Iris pigment epithelial cell (primary cell): ENCODE results near the gene PRDX6.
A peak's percentile ranks its signal among the peaks of the same experiment; 100 is the strongest.
"Not testable (repeated sequence)": the region's sequence is repeated elsewhere in the genome, so short reads cannot be mapped to it uniquely, and the experiment has no call there.

Source experiments
- DNase-seq: peaks from one replicate; pipeline ENCODE4 v3.0.0-alpha.2; 2011; ENCODE audit warnings: low read depth

PRDX6 gene

GRCh38 chr1:173496757-173497320 lies 19.7 kb downstream of the PRDX6 start:
- DNase-seq: no peak

- DNase-seq: no peak
Observed at GRCh38 chr1:173499729-173500128, 22.6 kb downstream of the PRDX6 start.

DNA sequence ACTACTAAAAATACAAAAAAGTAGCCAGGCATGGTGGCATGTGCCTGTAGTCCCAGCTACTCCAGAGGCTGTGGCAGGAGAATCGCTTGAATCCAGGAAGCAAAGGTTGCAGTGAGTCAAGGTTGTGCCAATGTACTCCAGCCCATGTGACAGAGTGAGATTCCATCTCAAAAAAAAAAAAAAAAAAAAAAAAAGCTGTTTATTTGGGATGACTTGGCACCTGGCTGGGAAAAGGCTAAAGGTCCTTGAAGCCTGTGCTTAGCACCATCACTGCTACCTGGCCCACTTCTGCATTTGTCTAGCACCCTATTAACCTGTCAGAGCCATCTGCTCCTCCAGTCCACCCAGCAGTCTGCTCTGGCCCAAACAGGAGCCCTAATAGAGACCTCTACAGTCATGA lies 25.0 kb downstream of the PRDX6 start:
- DNase-seq: no peak

DNA sequence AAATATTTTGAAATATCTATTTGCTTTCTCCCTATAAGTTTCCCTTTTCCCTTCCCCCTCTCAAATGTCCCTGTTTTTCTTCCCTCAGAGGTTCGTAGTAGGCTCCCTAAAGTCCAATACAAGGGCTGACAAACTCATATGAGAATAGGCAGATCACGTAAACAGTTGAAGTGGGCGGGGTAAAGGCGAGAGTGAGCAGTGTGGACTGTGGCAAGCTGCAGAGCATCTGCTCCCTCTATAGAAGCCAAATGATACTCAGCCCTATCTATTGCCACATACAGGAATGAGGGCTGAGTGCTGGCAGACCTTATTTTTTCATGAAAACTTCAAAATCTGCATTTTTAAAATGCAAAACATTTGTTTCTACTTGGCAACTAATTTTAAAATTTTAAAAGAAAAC lies 26.3 kb downstream of the PRDX6 start:
- peak; percentile 36 for DNase-seq

DNA sequence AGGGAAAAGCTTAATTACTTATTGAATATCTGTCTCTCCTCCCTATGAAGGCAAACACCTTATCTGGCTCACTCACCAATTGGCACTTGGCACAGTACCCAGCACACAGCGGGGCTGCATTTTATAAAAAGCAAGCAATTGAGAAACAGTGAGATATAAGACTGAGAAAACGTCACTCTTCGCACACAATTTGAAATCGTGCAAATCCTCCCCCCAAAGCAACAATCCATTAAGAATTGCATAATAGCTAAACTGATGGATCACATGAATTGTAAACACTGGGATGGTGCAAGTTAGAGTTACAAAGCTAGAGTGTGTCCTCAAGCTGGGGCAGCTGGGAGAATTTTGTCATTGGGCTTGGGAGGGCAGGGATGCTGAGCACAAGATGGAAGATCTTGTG lies 27.1 kb downstream of the PRDX6 start:
- no peak for DNase-seq

DNA sequence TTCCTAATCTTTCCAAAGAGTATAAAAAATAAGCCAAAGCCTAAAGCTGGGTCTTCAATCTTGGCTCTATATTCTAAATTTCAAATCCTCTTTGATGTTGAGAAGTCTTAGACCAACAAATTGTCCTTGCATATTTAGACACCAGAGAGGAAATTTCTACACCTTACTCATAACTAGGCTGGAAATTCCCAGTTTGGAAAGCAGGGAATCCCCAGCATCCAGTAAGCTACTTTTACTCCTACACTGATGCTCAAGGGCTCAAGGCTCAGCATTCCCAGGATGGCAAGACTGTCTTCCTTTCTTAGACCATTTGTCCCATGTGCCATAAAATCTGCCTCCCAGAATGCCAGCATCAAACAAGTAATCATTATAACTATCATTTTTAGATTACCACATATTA lies 28.3 kb downstream of the PRDX6 start:
- no peak for DNase-seq

DNA sequence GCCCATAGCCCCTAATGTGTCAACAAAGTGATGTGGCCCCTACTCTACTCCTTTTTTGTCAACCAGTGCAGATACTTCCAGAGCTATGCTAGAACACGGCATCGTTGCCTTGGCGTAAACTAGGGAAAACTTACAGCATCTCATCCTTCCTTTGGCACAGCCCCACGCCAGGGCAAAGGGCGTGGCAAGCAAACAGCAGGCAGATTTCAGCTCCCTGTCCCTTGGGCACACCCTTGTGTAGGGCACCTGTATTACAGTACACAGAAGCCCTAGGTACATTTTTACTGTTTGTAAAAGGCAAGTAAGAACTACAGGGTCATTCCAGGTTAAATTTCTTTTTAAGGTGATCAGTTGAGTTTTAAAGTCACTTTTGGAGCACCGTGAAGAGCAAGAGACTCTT lies 29.3 kb downstream of the PRDX6 start:
- no peak for DNase-seq

- DNase-seq: peak; percentile 80
Observed at GRCh38 chr1:173507205-173507846, 30.2 kb downstream of the PRDX6 start.

DNA sequence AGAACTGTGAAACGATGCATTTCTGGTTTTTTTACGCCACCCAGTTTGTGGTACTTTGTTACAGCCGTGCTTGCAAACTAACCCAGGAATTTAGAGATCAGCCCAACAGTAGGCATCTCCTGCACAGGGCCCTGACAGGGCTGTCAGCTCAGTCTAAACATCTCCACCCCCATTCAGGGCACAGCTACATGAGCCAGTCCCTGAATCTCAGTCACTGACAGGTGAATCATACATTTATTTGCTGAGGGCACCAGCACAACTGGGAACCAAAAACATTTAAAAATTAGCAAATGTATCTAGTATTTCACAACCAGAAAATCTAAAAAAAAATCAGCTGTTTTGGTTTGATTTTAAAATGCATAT lies 30.7 kb downstream of the PRDX6 start:
- DNase-seq: no peak

DNA sequence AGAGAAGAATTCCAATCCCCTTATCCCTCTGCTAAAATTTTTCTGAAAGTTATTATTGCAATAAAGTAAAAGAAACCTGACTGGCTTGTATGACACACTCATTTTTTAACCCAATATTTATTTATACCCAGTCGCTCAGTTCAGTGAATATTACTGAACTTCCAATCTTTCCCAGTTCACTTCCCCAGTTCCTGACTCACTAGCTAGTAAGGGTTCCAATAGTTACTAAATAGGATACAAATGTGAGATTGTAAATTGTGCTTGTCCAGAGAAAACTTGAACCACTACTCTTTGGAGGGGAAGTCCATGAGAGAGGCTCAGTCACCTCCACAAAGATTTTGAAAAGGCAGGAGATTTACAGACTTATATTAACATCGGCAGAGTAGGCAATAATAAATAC lies 31.4 kb downstream of the PRDX6 start:
- no peak for DNase-seq

- DNase-seq: no peak
Observed at GRCh38 chr1:173509797-173510196, 32.7 kb downstream of the PRDX6 start.

DNA sequence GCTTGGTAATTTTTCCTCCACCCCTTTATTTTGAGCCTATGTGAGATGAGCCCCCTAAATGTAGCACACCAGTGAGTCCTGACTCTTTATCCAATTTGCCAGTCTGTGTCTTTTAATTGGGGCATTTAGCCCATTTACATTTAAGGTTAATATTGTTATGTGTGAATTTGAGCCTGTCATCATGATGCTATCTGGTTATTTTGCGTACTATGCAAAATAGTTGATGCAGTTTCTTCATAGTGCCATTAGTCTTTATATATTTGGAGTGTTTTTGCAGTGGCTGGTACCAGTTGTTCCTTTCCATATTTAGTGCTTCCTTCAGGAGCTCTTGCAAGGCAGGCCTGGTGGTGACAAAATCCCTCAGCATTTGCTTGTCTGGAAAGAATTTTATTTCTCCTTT lies 37.4 kb downstream of the PRDX6 start:
- DNase-seq: not testable (repeated sequence)

DNA sequence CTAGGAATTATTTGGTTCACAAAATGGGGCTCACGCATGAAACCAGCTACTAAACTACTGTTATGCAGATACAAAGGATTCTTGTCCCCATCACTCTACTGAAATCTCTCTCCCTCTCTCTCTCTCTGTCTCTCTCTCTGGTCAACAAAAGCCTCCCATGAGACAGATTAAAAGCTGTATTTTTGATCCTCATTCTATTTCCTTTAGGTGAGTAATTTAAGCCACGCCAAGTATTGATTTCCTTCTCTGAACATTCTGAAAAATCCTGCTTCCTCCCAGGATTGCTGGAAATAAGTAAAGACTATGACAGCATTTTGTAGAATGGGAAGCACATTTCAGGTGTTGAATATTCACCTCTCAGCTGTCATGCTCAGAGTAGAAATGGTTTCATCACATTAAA lies 43.7 kb downstream of the PRDX6 start:
- DNase-seq: no peak

- no peak for DNase-seq
Observed at GRCh38 chr1:173523329-173523728, 46.2 kb downstream of the PRDX6 start.

- no peak for DNase-seq
Observed at GRCh38 chr1:173525926-173526325, 48.8 kb downstream of the PRDX6 start.

DNA sequence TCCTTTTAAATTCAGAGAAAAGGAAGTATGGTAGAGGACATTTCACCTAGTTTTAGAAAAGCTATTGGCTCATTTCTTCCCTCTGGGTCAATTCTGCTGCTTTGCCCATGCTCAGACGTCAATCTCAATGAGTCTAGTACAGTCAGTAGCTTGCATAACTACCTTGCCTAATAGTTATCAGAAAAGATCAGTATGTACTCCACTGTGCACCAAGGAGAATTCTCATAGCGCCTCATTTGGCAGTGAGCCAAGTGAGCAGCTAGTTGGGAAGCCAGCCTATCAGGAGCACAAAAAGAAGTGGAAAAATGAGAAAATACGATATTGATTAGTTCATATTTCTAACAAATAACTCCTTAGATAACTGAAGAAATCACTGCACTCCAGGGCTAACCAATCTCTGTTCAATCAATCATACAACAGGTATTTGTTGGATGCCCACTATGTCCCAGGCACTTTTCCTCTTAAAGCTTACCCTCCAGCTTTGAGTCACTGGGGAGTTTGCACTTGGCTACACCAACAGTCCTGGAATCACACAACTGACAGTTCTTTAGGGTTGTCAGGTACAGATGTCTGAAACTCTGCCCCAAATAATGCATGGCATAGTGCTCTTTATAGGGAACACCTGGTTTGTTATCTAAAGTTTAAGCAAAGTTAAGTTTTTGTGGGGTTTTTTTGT lies 50.2 kb downstream of the PRDX6 start:
- peak; percentile 91 for DNase-seq

DNA sequence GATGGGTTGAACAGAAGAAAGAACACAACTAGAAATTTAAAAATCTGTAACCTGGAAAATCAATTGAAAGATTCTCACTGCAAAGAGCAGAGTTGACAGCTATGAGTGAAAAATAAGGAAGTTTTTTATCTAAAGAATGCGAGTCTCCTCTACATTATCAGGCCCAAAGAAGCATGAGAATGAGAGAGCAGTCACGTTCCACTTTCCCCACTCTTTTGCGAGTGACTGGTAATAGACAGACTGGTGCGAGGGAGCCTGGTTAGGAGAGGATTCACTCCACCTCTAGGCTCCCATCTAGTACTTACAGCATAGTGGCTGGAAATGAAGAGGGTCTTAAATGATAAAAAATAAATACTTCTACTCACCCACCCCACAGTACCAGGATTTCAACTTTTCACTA lies 52.0 kb downstream of the PRDX6 start:
- DNase-seq: no peak

GRCh38 chr1:173530795-173531693 lies 53.9 kb downstream of the PRDX6 start:
- DNase-seq: no peak

DNA sequence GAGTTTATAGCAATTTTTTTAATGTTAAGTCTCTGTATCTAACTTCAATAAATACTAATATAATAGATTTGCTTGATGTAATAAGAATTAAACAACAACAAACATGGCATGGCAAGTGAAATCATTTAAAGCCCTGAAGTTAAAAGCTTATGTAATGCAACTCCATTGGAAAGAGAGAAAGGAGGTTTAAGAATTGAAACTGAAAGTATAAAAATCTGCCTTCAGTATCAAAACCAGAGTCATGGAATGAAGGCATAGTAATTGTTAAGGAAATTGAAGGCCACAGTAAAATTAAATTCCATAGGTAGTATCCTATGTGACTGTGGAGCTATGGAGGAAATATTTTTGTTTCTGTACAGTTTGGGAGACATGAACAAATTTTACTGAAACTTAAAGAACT lies 55.1 kb downstream of the PRDX6 start:
- DNase-seq: no peak

DNA sequence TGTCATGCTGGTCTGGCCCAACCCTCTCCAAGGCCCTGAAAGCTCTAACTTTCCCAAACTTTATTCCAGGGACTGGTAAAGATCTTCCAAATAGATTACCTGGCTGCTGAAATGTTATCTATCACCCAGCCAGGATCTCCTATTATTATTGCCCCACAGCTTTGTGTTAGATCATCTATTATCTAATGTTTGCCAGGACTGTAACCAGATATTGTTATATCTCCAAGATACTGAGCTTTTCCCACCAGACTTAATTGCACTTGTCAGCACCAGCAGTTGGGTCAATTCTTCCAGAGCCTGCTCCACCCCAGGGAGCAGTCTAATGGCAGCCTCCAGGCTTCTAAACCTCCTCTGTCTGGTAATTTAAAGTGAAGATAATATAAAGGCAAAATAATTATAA lies 59.1 kb downstream of the PRDX6 start:
- DNase-seq: no peak
